Erythroblast (primary cell): ENCODE data around the gene C6orf52.
A peak's percentile ranks its signal among the peaks of the same experiment; 100 is the strongest.

ENCODE experiments used
- GATA1 ChIP-seq: IDR thresholded peaks from 2 replicates; pipeline ENCODE4 v1.6.1; 2011; ENCODE audit warnings: low read depth, mild to moderate bottlenecking, control low read depth, low read length, moderate library complexity
- POLR2A ChIP-seq: IDR thresholded peaks from 2 replicates; pipeline ENCODE4 v1.6.1; 2011; ENCODE audit warnings: mild to moderate bottlenecking, low read length

DNA sequence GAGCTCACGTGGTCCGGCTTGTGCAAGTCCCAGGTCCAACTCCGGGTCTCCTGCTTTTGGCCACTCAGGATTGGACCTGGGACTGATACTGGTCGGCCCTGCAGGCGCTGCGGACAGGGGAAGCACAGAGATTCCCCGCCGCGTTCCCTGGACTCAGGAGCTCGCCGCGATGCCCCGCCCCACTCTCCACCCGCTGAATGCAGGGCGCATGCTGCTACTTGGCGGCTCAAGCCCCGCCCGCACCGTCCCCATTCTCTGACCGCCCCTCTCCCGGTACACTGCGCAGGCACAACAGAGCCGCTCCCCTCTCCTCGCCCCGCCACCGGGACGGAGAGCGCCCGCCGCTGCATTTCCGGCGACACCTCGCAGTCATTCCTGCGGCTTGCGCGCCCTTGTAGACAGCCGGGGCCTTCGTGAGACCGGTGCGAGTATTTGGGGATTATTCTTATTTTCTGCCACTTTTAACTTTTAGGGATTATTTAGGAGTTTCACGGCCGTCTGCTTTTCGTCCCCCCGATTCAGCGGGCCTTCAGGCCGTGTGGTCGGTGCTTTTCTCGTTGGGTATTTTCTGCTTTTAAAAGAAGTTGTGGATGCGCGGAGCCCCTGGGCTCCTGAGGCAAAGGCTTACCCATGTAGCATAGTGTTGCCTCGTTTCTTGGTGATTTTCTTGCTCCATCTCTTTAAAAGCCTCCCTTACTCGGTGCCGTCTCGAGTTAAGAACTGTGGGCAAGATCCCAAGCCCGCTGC is 28.6 kb upstream of the C6orf52 start, which contains the start of gene TMEM14C:
- TF ChIP-seq POLR2A (peak; percentile 85), GATA1 (no peak)
